Left renal cortex interstitium (tissue), 4 donors: Measurements from ENCODE around the gene SMIM11. TPM values are rescaled to one million over a fixed set of nuclear protein-coding genes. Genes with fewer than 3 reads are reported as not detected.
"Not testable (repeated sequence)": the region's sequence is repeated elsewhere in the genome, so short reads cannot be mapped to it uniquely, and the experiment has no call there.

ENCODE experiments used
- DNase-seq, 4 donors: peaks; one replicate each; pipeline ENCODE4 v3.0.0-alpha.2; 2013; ENCODE audit warnings: low read depth in 4 of 4, low spot score in 2 of 4, missing footprints in 1 of 4
- polyA plus RNA-seq, 4 donors: library from polyadenylated mRNA; unstranded; fragments of 120-200 nt; gene quantifications; one replicate each; pipeline ENCODE4 v1.2.1, GENCODE V29; 2013; ENCODE audit not compliant: insufficient read length in 4 of 4

Gene SMIM11
- polyA plus RNA-seq, 4 donors: 3.4 to 11.6 (median 6.0) TPM

GRCh38 chr21:34406676-34407075, 31.4 kb downstream of the SMIM11 start:
- not testable (repeated sequence) for DNase-seq

GRCh38 chr21:34407294-34407693, 32.0 kb downstream of the SMIM11 start:
- not testable (repeated sequence) for DNase-seq

GRCh38 chr21:34417448-34418077, 42.3 kb downstream of the SMIM11 start:
- not testable (repeated sequence) for DNase-seq

GRCh38 chr21:34423805-34424204, 48.5 kb downstream of the SMIM11 start, which contains the start of gene SMIM34:
Gene SMIM34, minus strand, starts transcription at chr21:34423951. Its CDS starts 112 bp downstream, at chr21:34423839.
- not testable (repeated sequence) for DNase-seq

- DNase-seq: not testable (repeated sequence)
Observed at GRCh38 chr21:34427339-34427738, 52.0 kb downstream of the SMIM11 start.

- not testable (repeated sequence) for DNase-seq
Observed at GRCh38 chr21:34428441-34428840, 53.1 kb downstream of the SMIM11 start.

- not testable (repeated sequence) for DNase-seq
Observed at GRCh38 chr21:34429710-34430109, 54.4 kb downstream of the SMIM11 start.

Other genes starting within 250 kb of the SMIM11 start
- gene KCNE2, start 11.5 kb upstream of the SMIM11 start, polyA plus RNA-seq: 1 to 10 TPM in 3 of 4 donors, under 1 TPM in 1; 0.83 to 1.6 (median 1.4) TPM
- gene SMIM34, start 48.4 kb downstream of the SMIM11 start, polyA plus RNA-seq: under 1 TPM in 3 of 4 donors, not detected in 1; 0.14 to 0.85 (median 0.60) TPM
- gene KCNE1, start 136.7 kb downstream of the SMIM11 start, polyA plus RNA-seq: 1 to 10 TPM in 1 of 4 donors, under 1 TPM in 3; 0.22 to 1.3 (median 0.48) TPM
- gene RCAN1, start 239.6 kb downstream of the SMIM11 start, polyA plus RNA-seq: 10 to 100 TPM; 30.5 to 39.2 (median 34.2) TPM